WI38 (cell line): ENCODE measurements around the gene GDF9.

Experiments
- H3K4me3 ChIP-seq: 2 replicates; pipeline ENCODE4 v1.5.1; 2011; ENCODE audit warnings: low read depth, mild to moderate bottlenecking, control low read depth, low read length
- CTCF ChIP-seq: IDR thresholded peaks from 2 replicates; pipeline ENCODE4 v1.5.1; 2012; ENCODE audit warnings: low read depth, mild to moderate bottlenecking, control low read depth, low read length

The GDF9 gene

DNA sequence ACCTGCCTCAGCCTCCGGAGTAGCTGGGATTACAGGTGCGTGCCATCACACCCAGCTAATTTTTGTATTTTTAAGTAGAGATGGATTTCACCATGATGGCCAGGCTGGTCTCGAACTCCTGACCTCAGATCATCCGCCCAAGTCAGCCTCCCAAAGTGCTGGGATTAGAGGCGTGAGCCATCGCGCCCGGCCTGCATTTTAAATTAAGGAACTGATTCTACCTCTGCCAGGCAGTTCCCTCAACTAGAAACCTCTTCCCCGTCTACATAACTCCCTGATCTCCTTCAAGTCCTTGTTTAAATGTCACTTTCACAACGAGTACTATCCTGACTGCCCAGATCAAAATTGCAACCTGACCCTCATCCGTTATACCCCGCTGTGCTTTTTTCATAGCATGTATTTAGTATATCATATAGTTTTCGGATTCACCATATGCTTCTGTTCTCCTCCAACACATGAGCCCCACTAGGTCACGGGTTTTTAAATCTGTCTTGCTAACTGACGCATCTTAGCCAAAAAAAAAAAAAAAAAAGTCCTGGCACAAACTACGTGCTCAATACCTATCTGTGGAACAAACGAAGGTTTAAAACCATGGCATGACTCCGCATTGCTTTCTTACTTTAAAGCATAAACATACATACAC lies 54.0 kb downstream of the GDF9 start:
- H3K4me3 ChIP-seq: no peak overlapping the region
- no peak for TF ChIP-seq CTCF
